HepG2 (cell line): ENCODE measurements around the gene PLEKHM2.

ENCODE experiments used
- BRCA1 ChIP-seq: sonication (generic); formaldehyde crosslinking; IDR thresholded peaks from 2 replicates; pipeline ENCODE4 v1.4.0; 2020; ENCODE audit warnings: missing genetic modification reagents
- CREB1 ChIP-seq, 2 experiments: fragments of 450-650 bp in 1 of 2; IDR thresholded peaks; 2 replicates each; pipeline ENCODE4 v1.6.1; 2016 to 2017; ENCODE audit warnings: control low read depth in 1 of 2, mild to moderate bottlenecking in 1 of 2, missing compliant biosample characterization in 1 of 2, missing genetic modification characterization in 1 of 2
- CTCF ChIP-seq: sonication (generic); formaldehyde crosslinking; IDR thresholded peaks from 2 replicates; pipeline ENCODE4 v1.5.0; 2020; ENCODE audit warnings: mild to moderate bottlenecking, missing genetic modification reagents, moderate library complexity
- MEF2D ChIP-seq: sonication (generic); formaldehyde crosslinking; IDR thresholded peaks from 2 replicates; pipeline ENCODE4 v1.5.1; 2020; ENCODE audit warnings: mild to moderate bottlenecking, missing genetic modification reagents
- SALL1 ChIP-seq: sonication (generic); formaldehyde crosslinking; IDR thresholded peaks from 2 replicates; pipeline ENCODE4 v1.8.0; 2022; ENCODE audit warnings: mild to moderate bottlenecking, missing genetic modification reagents
- STAG1 ChIP-seq: sonication (generic); formaldehyde crosslinking; IDR thresholded peaks from 2 replicates; pipeline ENCODE4 v1.4.0; 2020; ENCODE audit warnings: missing genetic modification reagents
- TAF1 ChIP-seq: sonication (generic); formaldehyde crosslinking; IDR thresholded peaks from 2 replicates; pipeline ENCODE4 v1.4.0; 2020; ENCODE audit warnings: missing genetic modification reagents
- ZFX ChIP-seq: sonication (generic); formaldehyde crosslinking; IDR thresholded peaks from 2 replicates; pipeline ENCODE4 v1.4.0; 2020; ENCODE audit warnings: mild to moderate bottlenecking, low read depth, missing genetic modification reagents, moderate library complexity
- ZNF101 ChIP-seq: sonication (generic); formaldehyde crosslinking; IDR thresholded peaks from 2 replicates; pipeline ENCODE4 v1.4.0; 2020; ENCODE audit warnings: mild to moderate bottlenecking, low read depth, missing genetic modification reagents, borderline replicate concordance
- ZSCAN21 ChIP-seq: sonication (generic); formaldehyde crosslinking; IDR thresholded peaks from 2 replicates; pipeline ENCODE4 v1.8.0; 2022; ENCODE audit warnings: mild to moderate bottlenecking, missing genetic modification reagents, moderate library complexity, borderline replicate concordance

- TF ChIP-seq CREB1 (IDR thresholded peaks at IDR 0.05) (no peak), CREB1 (CRISPR knock-in tag; IDR thresholded peaks at IDR 0.05) (no peak), MEF2D (CRISPR knock-in tag) (no peak), STAG1 (CRISPR knock-in tag) (no peak), CTCF (no peak), ZSCAN21 (CRISPR knock-in tag) (no peak), ZFX (CRISPR knock-in tag) (no peak), ZNF101 (CRISPR knock-in tag) (no peak), BRCA1 (no peak), TAF1 (CRISPR knock-in tag) (no peak), SALL1 (CRISPR knock-in tag) (no peak)
Observed at GRCh38 chr1:15738416-15739113, 54.4 kb downstream of the PLEKHM2 start.
